Ectodermal cell (in vitro differentiated cells): ENCODE measurements around the gene ABCA7.

Experiments used
- H3K27ac ChIP-seq: 2 replicates; pipeline ENCODE4 v1.7.0; 2013; ENCODE audit warnings: mild to moderate bottlenecking, low read depth, low read length; ENCODE audit not compliant: insufficient read depth, poor library complexity, severe bottlenecking
- H3K27me3 ChIP-seq: 2 replicates; pipeline ENCODE4 v1.7.0; 2013; ENCODE audit warnings: mild to moderate bottlenecking, low read length; ENCODE audit not compliant: insufficient read depth, control insufficient read depth, poor library complexity, severe bottlenecking
- H3K36me3 ChIP-seq: one replicate; pipeline ENCODE4 v1.7.0; 2013; ENCODE audit warnings: low read length; ENCODE audit not compliant: control insufficient read depth, insufficient read depth
- H3K4me1 ChIP-seq: one replicate; pipeline ENCODE4 v1.7.0; 2013; ENCODE audit warnings: low read length; ENCODE audit not compliant: control insufficient read depth, insufficient read depth
- H3K4me3 ChIP-seq: 2 replicates; pipeline ENCODE4 v1.7.0; 2013; ENCODE audit warnings: low read depth, low read length, control low read depth; ENCODE audit not compliant: insufficient read depth
- H3K9me3 ChIP-seq: 2 replicates; pipeline ENCODE4 v1.7.0; 2013; ENCODE audit warnings: mild to moderate bottlenecking, low read length, moderate library complexity; ENCODE audit not compliant: control insufficient read depth
- WGBS, 2 experiments: methylation state at CpG; one replicate each; pipeline ENCODE4 v1.1.7; 2013; ENCODE audit warnings: missing lambda C conversion rate in 2 of 2; 5-methylcytosine and 5-hydroxymethylcytosine counted together

ABCA7 gene

DNA sequence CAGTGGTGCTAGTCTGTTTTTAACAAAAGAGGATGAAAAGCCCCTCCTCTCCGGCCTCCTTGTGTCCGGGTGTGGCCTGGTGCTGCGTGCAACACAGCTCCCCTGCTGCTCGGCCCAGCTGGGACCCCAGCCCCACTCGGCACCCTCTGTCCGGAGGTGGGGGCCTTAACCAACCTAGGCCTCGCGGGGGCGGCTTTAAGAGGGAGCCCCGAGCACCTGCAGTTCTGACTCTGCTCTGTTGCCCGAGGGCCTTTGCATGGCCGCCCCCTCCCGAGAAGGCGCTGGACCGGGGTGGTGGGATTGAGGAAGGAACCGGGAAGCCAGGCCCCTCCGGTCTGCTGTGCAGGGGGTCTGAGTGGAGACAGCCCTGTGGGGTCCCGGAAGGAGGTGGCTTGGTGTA, 45.4 kb upstream of the ABCA7 start:
- peaks cover 4% of the 10 kb centered on the region for H3K4me1 ChIP-seq
- H3K4me3 ChIP-seq = no peak overlapping the region
- WGBS, 2 experiments = 94 to 96% methylated on average over 18 of the region's 18 CpGs
- peaks cover 11% of the 10 kb centered on the region for H3K36me3 ChIP-seq
- peaks cover 39% of the 10 kb centered on the region for H3K27me3 ChIP-seq
- H3K9me3 ChIP-seq = no peaks in the 10 kb centered on the region
- H3K27ac ChIP-seq = no peak overlapping the region

DNA sequence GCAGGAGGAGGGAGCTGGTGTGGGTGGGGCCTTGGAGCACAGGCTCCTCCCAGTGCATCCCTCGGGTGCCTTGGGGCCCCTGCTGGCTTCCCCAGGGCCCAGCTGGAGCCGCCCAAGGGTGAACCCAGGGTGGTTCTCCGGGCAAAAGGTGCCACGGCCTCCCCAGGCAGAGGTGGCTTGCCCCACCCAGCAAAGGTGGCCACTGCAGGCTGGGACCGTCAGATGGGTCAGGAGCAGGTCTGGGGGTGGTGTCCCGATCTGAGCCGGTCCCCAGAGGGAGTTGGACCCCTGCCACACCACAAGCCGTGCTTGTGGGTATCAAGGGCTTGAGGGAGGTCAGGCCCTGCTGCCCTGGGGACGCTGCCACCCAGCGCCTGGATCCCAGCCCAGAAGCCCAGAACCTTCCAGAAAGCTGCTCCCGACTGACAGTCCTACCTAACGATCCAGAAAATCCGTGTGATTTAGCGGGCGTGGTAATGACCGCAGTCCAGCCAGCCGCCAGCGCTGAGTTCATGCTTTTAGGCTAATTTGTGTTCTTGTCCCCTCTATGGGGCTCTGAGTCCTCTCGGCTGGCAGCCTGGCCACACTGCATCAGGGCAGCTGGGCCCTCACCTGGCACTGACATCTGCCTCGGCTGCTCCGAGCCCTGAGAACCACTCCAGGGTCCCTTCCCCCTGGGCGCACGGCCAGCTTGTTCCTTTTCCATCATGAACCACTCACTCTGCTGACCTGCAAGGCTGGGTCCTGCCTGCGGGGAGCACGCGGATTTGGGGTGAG, 44.7 kb upstream of the ABCA7 start:
- no peaks in the 10 kb centered on the region for H3K9me3 ChIP-seq
- H3K27me3 ChIP-seq = peaks cover 46% of the 10 kb centered on the region
- 94% methylated on average over 26 of the region's 26 CpGs for WGBS, 2 experiments
- no peak overlapping the region for H3K4me3 ChIP-seq
- H3K4me1 ChIP-seq = peaks cover 4% of the 10 kb centered on the region
- peaks cover 8% of the 10 kb centered on the region for H3K36me3 ChIP-seq
- no peak overlapping the region for H3K27ac ChIP-seq

DNA sequence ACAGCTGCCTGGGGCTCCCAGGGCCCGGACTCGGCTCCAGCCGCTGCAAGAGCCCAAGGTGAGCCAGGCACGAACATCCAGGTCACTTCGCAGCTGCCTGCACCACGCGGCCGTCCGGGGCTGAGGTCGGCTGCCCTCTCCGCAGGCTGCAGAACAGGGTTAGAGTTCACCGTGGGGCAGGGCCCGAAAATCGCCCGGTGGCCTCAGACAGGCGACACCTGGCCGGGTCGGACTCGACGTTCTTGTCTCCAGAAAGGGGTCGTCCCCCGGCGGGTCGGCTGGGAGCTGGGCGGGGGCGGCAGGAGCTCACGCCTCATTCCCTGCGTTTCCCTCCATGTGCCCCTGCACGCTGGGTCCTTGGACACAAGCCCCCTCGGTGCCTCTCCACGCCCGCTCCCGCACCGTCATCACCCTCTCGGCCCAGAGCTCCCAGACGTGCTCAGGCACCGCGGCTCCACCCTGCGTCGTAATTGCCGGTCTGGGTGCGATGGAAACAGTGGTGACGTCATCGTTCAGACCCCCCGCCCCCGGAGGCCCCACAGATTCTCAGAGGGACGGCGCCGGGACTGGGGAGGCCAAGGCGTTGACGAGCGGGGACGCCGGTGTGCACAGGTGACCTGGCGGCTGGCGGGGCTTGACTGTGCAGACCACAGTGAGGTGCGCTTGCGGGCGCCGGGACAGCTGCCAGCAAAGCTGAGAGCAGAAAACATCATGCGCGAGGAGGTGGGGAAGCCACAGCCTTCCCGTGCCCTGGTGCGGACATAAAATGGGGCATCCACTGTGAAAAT, 43.7 kb upstream of the ABCA7 start:
- H3K9me3 ChIP-seq = no peaks in the 10 kb centered on the region
- WGBS, 2 experiments = 57 to 60% methylated on average over 64 of the region's 64 CpGs
- peaks cover 4% of the 10 kb centered on the region for H3K4me1 ChIP-seq
- no peak overlapping the region for H3K27ac ChIP-seq
- H3K27me3 ChIP-seq = peaks cover 56% of the 10 kb centered on the region
- H3K36me3 ChIP-seq = peaks cover 8% of the 10 kb centered on the region
- no peak overlapping the region for H3K4me3 ChIP-seq

DNA sequence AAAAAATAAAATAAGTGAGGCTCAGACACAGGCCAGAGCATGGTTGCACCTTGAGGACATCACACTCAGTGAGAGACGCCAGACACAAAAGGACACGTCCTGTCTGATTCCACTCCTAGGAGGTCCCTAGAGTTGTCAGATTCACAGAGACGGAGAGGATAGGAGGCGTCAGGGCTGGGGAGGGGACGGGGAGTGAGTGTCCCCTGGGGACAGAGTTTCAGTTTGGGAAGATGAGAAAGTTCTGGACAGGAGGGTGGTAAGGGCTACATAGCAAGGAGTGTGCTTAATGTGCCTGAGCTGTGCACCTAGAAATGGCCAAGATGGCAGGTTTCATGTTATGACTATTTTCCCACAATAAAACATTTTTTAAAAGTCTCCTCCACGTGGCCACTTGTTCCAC, 41.8 kb upstream of the ABCA7 start:
- H3K27me3 ChIP-seq = peaks cover 71% of the 10 kb centered on the region
- WGBS, 2 experiments = 63 to 64% methylated on average over 6 of the region's 6 CpGs
- H3K36me3 ChIP-seq = no peaks in the 10 kb centered on the region
- H3K9me3 ChIP-seq = no peaks in the 10 kb centered on the region
- H3K27ac ChIP-seq = no peak overlapping the region
- no peak overlapping the region for H3K4me3 ChIP-seq
- H3K4me1 ChIP-seq = peaks cover 4% of the 10 kb centered on the region

DNA sequence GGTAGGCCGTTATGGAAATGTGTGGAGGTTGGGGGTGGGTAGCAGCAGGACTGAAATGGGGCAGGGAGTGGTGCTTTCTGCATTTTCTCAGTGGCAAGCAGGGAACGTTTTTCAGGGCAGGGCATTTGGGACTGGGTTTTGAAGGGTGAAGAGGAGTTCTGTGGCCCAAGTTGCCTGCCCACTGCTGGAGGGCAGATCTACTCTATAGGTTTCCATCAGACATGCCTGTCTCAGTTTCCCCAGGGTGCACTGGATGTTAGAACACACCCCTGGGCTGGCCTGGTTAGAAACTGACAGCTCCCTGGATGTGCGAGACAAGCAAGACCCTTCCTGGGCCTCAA, 40.6 kb upstream of the ABCA7 start:
- peaks cover 4% of the 10 kb centered on the region for H3K4me1 ChIP-seq
- WGBS, 2 experiments = 74% methylated on average over 3 of the region's 3 CpGs
- no peaks in the 10 kb centered on the region for H3K9me3 ChIP-seq
- H3K4me3 ChIP-seq = no peak overlapping the region
- H3K27ac ChIP-seq = no peak overlapping the region
- H3K36me3 ChIP-seq = no peaks in the 10 kb centered on the region
- H3K27me3 ChIP-seq = peaks cover 71% of the 10 kb centered on the region

DNA sequence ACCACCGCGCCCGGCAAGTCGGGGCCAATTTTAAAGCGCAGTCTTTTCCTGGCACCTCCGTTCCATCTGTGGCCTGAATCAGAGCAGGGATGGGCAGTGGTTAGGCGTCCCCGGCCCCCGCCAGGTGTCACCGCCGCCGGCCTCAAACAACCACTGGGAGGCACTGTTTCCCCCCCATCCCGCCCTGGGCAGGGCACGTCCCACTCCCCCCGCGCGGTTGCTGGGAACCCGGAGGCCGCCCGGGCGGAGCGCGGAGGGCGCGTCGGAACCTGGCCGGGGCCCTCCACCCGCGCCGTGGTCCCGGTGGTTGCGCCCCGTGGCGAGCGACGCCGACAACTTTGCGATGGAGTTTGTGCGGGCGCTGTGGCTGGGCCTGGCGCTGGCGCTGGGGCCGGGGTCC, 39.8 kb upstream of the ABCA7 start, which contains the start of gene GRIN3B:
GRIN3B (plus strand) TSS at position 325 of the 400 bp plus-strand sequence; CDS start at position 344, 19 bp downstream.
- peak within 1 kb of the TSS; percentile 29 for H3K4me3 ChIP-seq
- H3K4me1 ChIP-seq = peaks cover 4% of the 10 kb centered on the region
- WGBS, 2 experiments = 4 to 5% methylated on average over 43 of the region's 43 CpGs
- peaks cover 71% of the 10 kb centered on the region for H3K27me3 ChIP-seq
- no peaks in the 10 kb centered on the region for H3K36me3 ChIP-seq
- H3K27ac ChIP-seq = no peak within 1 kb of the TSS
- no peaks in the 10 kb centered on the region for H3K9me3 ChIP-seq

DNA sequence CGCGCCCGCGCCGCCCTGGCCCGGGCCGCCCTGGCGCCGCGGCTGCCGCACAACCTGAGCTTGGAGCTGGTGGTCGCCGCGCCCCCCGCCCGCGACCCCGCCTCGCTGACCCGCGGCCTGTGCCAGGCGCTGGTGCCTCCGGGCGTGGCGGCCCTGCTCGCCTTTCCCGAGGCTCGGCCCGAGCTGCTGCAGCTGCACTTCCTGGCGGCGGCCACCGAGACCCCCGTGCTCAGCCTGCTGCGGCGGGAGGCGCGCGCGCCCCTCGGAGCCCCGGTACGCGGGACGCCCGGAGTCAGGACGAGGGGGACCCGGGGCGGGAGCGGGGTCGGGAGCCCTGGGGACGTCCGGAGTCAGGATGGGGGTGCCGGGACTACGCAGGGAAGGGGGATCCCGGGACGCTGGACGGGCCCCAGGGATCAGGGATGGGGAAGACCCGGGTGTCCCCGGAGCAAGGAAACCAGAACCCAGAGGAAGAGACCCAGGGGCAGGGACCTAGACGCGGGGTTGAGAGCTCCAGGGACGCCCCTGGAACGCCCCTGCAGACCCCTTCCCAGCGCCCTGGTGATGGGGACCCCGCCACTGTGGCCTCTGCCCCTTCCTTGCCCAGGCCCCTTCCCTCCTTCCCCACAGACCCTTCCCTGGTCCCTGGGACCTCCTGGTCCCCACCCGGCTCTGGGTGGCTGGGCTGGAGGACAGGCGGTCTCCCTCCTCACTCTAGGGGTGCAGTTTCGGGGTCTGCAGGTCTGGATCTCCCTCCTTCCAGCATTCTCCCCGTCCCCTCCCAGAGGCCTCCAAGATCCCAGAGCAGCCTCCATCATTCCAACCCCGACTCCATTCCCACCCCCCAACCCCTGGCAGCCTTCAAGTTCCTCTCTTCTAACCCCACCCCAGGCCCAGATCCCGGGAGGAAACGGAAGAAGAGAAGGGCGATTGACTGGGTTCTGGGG, 39.0 kb upstream of the ABCA7 start:
- H3K4me1 ChIP-seq = peaks cover 4% of the 10 kb centered on the region
- peaks cover 69% of the 10 kb centered on the region for H3K27me3 ChIP-seq
- 10 to 11% methylated on average over 73 of the region's 73 CpGs for WGBS, 2 experiments
- peak overlapping the region; percentile 29 for H3K4me3 ChIP-seq
- H3K9me3 ChIP-seq = no peaks in the 10 kb centered on the region
- H3K27ac ChIP-seq = no peak overlapping the region
- H3K36me3 ChIP-seq = no peaks in the 10 kb centered on the region

DNA sequence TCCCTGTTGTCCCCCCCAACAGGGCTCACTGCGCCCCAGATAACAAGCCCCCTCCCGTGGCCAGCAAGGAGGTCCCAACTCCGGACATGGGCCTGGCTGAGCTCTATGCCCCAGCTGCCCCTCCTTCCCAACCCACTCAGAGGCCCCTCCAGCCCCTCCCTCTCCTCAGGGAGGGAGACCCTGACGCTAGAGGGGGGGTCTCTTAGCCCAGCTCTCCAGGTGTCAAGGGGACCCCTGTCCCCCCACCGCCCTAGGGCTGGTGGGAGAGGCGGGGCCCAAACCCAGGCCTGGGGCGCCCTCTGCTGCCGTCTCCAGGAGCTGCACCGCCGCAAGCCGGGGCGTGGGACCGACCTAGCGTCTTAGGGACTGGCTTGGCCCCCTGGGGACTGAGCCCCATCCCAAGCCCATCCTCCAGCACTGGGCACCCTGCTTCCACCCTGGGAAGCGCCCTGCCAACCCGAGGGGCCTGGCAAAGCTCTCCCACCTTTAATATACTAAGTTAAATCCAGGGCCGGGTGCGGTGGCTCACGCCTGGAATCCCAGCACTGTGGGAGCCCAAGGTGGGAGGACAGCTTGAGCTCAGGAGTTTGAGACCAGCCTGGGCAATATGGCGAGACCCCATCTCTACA, 38.3 kb upstream of the ABCA7 start:
- WGBS, 2 experiments = 18 to 20% methylated on average over 20 of the region's 20 CpGs
- Histone ChIP-seq H3K27me3 (peaks cover 61% of the 10 kb centered on the region), H3K9me3 (no peaks in the 10 kb centered on the region), H3K36me3 (no peaks in the 10 kb centered on the region), H3K4me3 (no peak overlapping the region), H3K4me1 (no peaks in the 10 kb centered on the region), H3K27ac (no peak overlapping the region)

DNA sequence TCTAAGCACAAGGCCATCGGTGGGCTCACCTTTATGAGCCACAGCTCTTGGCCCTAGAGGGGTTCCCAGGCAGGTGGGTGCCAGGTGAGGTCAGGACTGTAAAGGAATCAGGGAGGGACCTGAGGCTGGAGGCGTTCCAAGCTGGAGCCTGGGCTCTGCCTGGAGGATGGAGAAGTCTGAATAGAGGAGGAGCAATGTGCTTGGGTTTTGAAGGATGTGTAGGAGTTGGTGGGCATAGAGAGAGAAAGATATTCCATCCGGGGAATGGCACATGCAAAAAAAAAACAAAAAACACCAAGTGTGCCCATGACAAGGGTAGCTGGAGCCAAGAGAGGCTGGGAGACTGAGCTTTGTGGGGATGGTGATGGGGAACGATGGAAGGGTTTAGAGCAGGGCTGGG, 37.3 kb upstream of the ABCA7 start:
- 76 to 83% methylated on average over 4 of the region's 4 CpGs for WGBS, 2 experiments
- no peaks in the 10 kb centered on the region for H3K36me3 ChIP-seq
- H3K27me3 ChIP-seq = peaks cover 51% of the 10 kb centered on the region
- H3K4me3 ChIP-seq = no peak overlapping the region
- H3K27ac ChIP-seq = no peak overlapping the region
- H3K4me1 ChIP-seq = no peaks in the 10 kb centered on the region
- H3K9me3 ChIP-seq = no peaks in the 10 kb centered on the region
